ENCODE results near the gene HHLA2.

Gene HHLA2

DNA sequence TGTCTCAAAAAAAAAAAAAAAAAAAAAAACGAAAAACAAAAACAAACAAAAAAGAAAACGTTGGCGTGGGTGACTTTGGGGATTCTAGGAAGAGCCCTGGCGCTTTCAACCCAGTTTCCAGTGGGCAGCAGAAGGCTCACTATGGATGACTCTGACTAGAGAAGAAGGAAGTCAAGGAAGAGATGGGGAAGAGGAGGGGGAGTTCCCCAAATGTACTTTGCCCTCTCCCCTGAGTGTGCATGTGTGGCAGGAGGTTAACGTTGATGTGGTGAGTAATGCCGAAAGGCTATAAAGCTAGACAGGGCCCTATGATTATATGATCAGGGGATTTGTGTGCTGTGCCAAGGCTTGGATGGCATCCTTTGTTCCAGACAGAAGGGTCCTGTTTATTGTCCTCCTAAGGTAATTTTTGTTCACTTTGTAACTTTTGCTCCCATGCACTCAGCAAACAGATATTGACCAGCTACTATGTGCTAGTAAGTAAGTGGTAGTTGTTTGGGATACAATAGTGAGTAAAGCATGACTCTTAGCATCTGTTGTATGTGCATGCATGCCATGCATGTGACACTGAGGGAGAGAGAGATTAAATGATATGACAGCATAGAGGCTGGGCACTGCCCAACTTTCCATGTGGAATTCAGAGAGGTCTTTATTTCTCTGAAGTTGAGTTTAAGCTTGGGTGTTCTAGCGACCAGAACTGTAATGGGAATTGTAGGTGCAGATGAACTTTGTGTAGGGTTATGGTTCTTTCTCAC, 750 bp upstream of the HHLA2 start:
- TF ChIP-seq GATA2 (IDR thresholded peaks at IDR 0.05; ENCODE audit: low read depth, low read length), result no peak
- TF ChIP-seq GATA3 (IDR thresholded peaks at IDR 0.05; ENCODE audit: low read depth, low read length), result no peak

DNA sequence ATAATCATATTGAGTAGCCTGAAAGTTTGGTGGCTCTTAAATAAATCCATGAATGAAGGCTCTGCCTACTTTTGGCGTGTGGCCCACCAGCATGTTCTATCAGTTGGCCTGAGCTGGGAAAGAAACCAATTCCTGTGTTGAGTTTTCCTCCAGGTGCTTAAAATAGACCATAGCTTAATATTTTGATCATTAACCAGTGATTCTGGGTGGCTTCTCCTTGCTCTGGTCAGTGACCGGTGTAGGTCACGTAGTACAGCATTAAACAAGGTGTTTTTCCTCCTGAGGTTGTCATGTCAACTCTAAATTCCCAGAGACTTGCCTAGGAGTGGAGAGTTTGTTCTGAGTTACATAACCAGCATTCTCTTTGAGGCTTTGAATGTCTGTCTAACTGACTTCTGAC, 1.3 kb downstream of the HHLA2 start:
- TF ChIP-seq GATA3 (IDR thresholded peaks at IDR 0.05; ENCODE audit: low read depth, low read length), result no peak
- no peak for TF ChIP-seq GATA2 (IDR thresholded peaks at IDR 0.05; ENCODE audit: low read depth, low read length)

DNA sequence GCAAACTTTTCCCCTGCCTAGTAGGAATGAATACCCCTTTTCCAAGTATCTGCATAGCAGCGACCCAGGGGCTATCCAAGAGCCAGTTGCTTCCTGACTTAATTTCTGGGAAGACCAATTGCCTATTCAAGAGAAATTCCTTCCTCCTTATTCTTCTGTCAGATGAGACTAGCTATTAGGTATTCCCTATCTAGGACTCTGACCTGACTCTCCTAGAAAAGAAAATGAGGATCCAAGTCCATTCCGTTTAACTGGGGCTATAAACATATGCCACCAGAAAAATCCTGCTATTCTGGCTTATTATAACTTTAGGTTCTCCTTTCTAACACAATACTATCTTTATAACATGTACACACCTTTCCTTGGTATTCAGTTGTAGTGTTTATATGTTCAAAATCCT, 1.7 kb downstream of the HHLA2 start:
- TF ChIP-seq GATA2 (IDR thresholded peaks at IDR 0.05; ENCODE audit: low read depth, low read length) (no peak), GATA3 (IDR thresholded peaks at IDR 0.05; ENCODE audit: low read depth, low read length) (no peak)

DNA sequence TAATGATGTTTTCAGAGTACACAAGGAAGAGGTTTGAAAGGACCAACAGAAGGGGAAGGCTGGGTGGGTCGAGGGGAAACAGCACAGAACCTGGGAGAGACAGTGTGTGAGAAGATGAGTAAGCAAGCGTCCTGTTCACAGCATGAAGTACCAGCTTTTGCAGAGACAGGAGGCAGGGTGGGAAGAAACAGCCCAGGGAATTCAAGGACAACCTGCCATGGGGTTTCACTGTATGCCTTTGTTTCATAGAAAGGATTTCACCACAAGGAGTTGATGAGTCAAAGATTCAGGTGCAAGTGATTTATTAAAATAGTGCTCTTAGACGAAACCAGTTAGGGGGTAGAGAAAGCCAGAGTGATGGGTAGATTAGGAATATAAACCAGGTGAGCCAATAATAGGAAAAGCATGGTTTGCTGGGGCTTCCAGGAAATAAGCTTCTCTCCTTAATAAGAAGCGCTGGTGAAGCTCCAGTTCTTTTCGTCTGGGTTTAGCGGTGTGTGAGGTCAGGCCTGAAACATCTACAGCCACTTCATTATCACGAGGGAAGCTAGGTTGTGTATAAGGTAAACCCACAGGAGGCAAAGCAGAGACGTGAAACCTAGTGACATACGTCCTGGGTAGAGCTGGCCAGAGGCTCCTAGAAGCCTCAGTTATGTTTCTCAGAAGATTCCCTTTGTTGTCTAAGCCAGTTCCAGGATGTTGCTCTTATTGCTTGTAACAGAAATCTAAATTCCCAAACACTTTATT, 3.9 kb downstream of the HHLA2 start:
- TF ChIP-seq GATA3 (IDR thresholded peaks at IDR 0.05; ENCODE audit: low read depth, low read length) (no peak), GATA2 (IDR thresholded peaks at IDR 0.05; ENCODE audit: low read depth, low read length) (no peak)

DNA sequence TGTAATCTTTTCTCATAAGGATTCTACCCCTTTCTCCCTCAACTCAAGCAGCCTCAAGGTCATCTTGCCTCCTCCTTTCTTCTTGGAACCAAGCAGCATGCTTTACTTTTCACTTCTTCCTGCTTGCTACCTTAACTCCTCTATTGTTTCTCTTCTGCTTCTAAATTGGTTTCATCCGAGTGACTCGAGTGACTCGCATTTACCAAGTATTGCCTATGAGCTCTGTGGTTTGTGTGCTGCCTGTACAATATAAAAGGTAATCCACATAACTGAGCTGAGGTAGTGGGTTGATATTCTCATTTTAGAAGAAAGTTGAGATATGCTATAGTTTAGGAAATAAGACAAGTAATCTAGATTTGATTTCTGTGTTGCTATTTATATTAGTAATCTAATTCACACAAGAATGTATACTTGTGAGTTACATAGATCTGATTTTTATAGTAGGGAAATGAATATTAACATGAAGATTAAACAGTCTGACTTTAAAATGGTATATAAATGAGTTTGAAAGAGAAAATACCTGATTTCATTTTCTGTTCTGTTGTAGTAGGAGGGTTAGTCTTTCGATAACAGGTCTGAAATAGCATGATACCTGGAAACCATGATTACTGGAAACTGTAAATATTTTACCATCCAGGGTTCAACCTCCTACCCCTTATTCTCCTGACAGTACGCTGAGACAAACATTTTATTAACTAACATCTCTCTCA, 5.5 kb downstream of the HHLA2 start:
- TF ChIP-seq GATA3 (IDR thresholded peaks at IDR 0.05; ENCODE audit: low read depth, low read length), result no peak
- no peak for TF ChIP-seq GATA2 (IDR thresholded peaks at IDR 0.05; ENCODE audit: low read depth, low read length)

DNA sequence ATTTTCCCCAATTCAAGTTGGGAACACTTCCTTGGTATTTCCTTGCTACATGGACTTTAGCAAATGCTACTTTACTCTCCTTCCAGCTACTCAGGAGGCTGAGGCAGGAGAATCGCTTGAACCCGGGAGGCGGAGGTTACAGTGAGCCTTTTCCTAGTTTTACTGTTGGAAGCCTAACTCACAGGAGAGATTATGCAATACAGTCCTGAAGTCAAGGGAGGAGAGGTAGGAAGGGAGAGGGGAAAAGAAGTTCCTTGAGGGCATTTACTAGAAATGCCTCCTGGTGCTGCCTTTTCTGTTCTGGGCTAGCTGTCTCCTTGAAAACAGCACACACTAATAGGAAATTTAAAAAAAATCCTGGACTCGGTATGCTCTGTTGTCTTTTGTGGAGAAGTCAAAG, 6.2 kb downstream of the HHLA2 start:
- TF ChIP-seq GATA3 (IDR thresholded peaks at IDR 0.05; ENCODE audit: low read depth, low read length) (no peak), GATA2 (IDR thresholded peaks at IDR 0.05; ENCODE audit: low read depth, low read length) (no peak)

DNA sequence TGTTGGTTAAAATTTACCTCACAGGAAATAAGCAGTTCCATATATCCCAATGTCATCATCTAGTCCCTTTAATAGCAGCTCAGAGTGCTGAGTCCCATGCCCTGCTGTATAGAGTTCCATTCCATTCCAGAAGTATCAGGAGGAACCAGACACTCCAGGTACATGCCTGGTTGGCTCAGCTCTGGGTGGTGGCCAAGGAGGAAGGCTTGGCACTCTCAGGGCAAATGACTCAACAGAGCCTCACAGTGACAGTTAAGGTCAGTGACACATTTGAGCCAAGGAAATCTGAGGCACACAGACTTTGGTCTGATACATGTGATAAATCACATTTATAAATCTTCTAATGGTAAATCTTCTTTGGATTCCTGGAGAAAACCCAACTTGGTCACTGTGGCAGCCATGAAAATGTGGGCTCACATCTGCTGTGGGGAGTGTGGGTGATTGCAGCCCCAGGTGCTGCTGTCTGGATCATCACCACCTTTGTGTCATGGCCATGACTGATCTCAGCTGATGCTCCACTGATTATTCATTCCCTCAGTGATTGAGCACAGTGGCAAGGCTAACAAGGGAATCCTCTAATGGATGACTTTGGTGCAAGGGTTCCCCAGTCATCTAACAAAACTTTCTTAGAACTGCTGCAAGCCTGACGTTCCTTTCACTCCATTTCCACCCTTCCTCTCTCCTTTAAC, 9.3 kb downstream of the HHLA2 start:
- no peak for TF ChIP-seq GATA2 (IDR thresholded peaks at IDR 0.05; ENCODE audit: low read depth, low read length)
- TF ChIP-seq GATA3 (IDR thresholded peaks at IDR 0.05; ENCODE audit: low read depth, low read length), result no peak

DNA sequence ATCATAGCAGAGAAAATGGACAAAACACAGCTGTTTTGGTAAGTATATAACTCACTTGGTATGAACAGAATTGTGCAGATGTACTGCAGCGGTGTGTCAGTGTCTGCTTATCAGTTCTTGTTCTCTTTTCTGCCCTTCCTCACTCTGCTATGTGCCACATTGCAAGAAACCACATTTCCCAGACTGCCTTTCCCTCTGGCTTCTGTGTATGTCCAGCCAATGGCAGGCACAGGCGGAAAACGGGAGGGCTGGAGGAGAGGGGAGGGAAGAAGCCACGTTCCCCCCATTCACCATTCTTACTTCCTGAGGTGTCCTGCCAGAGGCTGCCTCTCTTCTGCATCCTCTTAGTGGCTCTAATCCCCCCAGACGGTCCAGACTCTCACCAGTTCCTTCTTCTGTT, 15.4 kb downstream of the HHLA2 start:
- TF ChIP-seq GATA2 (IDR thresholded peaks at IDR 0.05; ENCODE audit: low read depth, low read length) (no peak), GATA3 (IDR thresholded peaks at IDR 0.05; ENCODE audit: low read depth, low read length) (no peak)

DNA sequence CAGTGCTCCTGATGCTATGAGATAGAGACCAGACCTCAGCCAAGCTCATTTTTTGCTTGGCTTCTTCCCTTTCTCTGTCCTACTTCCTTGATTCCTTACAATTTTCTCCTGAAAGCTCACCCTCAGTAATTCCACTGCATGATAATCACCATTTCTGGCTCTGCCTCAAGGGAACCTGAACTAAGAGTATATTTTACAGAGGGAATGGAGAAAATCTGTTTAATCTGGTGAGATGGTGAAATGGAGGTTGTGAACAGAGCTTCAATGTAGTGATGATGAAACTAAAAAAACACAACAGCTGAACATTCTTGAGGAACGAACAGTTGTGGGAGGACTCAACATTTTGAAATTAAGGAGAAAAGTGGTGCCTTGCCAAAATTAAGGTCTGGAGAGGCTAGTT, 16.3 kb downstream of the HHLA2 start:
- no peak for TF ChIP-seq GATA3 (IDR thresholded peaks at IDR 0.05; ENCODE audit: low read depth, low read length)
- no peak for TF ChIP-seq GATA2 (IDR thresholded peaks at IDR 0.05; ENCODE audit: low read depth, low read length)

DNA sequence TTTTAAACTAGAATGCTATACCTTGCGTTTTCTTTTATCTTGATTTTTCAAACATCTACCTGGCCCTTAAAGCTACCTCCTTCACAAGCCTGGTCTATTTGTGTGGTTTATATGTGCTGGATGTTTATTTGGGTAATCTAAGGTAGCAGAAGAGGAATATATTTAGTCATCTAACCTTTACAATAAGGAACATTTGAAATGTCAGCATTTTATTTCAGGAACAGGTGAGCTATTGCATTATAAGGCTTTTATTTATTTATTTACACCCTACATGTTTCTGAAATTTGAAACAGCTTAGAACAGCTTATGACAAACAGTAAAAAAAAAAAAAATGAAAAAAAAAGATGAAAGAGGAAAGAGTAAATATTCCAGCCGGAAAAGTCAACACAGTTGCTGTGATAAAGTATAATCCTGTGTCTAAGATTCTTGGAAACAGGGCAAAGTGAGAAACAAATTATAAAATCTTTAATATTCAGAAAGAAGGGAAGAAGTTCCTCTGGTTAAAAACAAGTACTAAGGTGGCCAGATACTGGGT, 19.5 kb downstream of the HHLA2 start:
- no peak for TF ChIP-seq GATA3 (IDR thresholded peaks at IDR 0.05; ENCODE audit: low read depth, low read length)

DNA sequence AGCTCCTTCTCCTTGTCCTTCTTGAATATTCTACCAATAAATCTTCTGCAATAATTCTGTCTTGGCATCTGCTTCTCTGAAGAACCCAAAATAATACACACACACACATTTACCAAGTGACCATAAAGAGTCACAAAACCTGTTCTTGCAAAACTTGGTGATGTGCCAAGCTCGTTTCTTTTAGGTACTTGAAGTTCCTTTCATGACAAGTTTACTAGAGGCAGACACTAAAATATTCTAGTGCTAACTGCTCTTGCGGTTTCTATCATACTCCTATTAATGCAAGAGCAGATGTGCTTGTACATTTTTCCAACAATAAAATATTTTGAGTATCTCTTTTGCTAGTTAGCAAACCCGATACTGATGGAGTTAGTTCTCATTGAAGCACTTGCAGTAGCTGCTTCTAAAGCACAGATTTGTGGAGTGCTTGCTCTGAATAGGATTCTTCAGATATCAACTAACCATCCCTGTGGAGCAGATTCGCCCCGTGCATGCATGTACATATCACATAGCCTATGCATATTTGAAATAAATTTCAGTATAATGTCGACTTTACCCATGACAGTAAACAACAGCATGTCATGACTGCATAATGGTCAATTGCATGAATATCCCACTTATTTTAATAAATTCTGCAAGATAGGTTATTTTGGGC, 23.2 kb downstream of the HHLA2 start:
- TF ChIP-seq GATA2 (IDR thresholded peaks at IDR 0.05; ENCODE audit: low read depth, low read length) (no peak), GATA3 (IDR thresholded peaks at IDR 0.05; ENCODE audit: low read depth, low read length) (no peak)

DNA sequence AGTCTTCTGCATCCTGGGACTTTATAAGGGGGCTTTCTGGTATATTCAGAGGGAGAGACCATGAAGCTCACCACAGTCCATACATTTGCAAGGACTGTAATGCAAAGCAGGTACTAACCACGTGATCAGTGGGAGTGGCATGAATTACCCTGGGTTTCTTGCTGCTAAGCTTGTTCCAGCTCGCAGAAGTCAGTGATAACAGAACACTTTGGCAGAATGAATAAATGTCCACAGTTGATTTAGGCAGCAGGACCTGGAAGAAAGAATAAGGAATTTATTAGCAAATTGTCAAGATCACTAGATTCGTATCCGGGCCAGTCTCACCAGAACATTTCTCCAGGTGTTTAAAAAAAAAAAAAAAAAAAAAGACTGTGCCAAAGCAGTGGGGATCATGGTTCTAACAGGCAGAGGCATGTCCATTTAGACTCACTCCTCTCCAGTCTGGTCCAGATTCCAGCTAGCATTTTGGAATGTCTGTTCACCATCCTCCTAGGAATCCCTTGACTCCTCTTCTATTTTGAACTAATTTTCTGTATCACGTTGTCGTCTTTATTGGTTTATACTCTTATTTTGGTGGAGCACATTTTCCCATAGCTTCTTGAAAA, 24.5 kb downstream of the HHLA2 start:
- TF ChIP-seq GATA2 (IDR thresholded peaks at IDR 0.05; ENCODE audit: low read depth, low read length), result no peak
- TF ChIP-seq GATA3 (IDR thresholded peaks at IDR 0.05; ENCODE audit: low read depth, low read length), result no peak

DNA sequence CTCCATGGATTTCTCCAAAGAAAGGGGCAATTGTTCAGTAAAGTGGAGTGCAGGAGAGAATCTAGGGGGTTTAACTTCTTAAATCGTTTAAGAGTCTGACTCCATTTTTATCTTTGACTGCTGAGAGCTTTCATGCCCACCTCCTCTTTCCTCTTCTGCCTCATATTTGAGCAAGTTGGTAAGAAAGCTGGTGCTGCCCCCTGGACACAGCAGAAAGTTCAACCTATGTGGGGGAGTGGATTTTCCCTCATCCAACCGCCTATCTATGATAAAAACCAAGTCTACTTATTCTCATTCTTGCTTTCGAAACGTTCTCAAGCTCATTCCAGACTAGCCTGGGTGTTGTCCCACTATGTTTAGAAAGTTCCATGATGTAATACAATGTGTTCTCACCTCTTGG, 26.0 kb downstream of the HHLA2 start:
- TF ChIP-seq GATA2 (IDR thresholded peaks at IDR 0.05; ENCODE audit: low read depth, low read length) (no peak), GATA3 (IDR thresholded peaks at IDR 0.05; ENCODE audit: low read depth, low read length) (no peak)

Data from SH-SY5Y (cell line).